Common myeloid progenitor, CD34-positive (primary cell): ENCODE results near the gene NEU2.

ENCODE experiments used
- CTCF ChIA-PET: fragments of 350-600 bp; sonication (Branson Sonifier 250); formaldehyde crosslinking; loops from one replicate; lab custom pipeline; 2021; ENCODE audit warnings: antibody characterized with exemption; lab: Charles Lee
- POLR2A ChIA-PET: fragments of 350-600 bp; sonication (Branson Sonifier 250); formaldehyde crosslinking; loops from one replicate; lab custom pipeline; 2021; ENCODE audit warnings: antibody characterized with exemption; lab: Charles Lee
- DNase-seq, 3 donors: peaks; one replicate each; pipeline versions ENCODE4 v3.0.0 to v3.0.0-alpha.2; 2013
- H3K27ac ChIP-seq, 2 experiments: 1 replicate in 1 of 2; 2 replicates in 1 of 2; pipeline ENCODE4 v1.7.0; 2013; ENCODE audit warnings: inconsistent platforms in 2 of 2, low read length in 2 of 2, mild to moderate bottlenecking in 2 of 2, low read depth in 1 of 2, moderate library complexity in 1 of 2; ENCODE audit not compliant: severe bottlenecking in 2 of 2, insufficient read depth in 1 of 2, poor library complexity in 1 of 2
- H3K27me3 ChIP-seq, 5 experiments: replicated peaks in 2 of 5; 1 replicate in 3 of 5; 2 replicates in 2 of 5; pipeline versions ENCODE4 v1.6.1 to v1.7.0; 2013; ENCODE audit warnings: low read length in 4 of 5, mild to moderate bottlenecking in 2 of 5, moderate library complexity in 2 of 5, inconsistent platforms in 1 of 5; ENCODE audit not compliant: insufficient read depth in 5 of 5, control insufficient read depth in 4 of 5
- H3K36me3 ChIP-seq, 4 experiments: 1 replicate in 2 of 4; 2 replicates in 2 of 4; pipeline versions ENCODE4 v1.6.1 to v1.7.0; 2013; ENCODE audit warnings: low read length in 3 of 4, control low read depth in 1 of 4, mild to moderate bottlenecking in 1 of 4; ENCODE audit not compliant: control insufficient read depth in 4 of 4, insufficient read depth in 4 of 4
- H3K4me1 ChIP-seq, 4 experiments: 1 replicate in 3 of 4; 2 replicates in 1 of 4; pipeline versions ENCODE4 v1.6.1 to v1.7.1; 2013; ENCODE audit warnings: low read length in 3 of 4, mild to moderate bottlenecking in 3 of 4, control low read depth in 1 of 4, inconsistent platforms in 1 of 4, moderate library complexity in 1 of 4; ENCODE audit not compliant: control insufficient read depth in 4 of 4, insufficient read depth in 4 of 4; ENCODE audit errors: control extremely low read depth in 1 of 4
- H3K4me3 ChIP-seq, 7 experiments: 1 replicate in 4 of 7; 2 replicates in 3 of 7; pipeline versions ENCODE4 v1.5.1 to v1.7.0; 2013; ENCODE audit warnings: mild to moderate bottlenecking in 7 of 7, low read length in 6 of 7, moderate library complexity in 6 of 7, inconsistent platforms in 2 of 7, low read depth in 2 of 7, control low read depth in 1 of 7; ENCODE audit not compliant: insufficient read depth in 4 of 7, control insufficient read depth in 1 of 7; ENCODE audit errors: extremely low read depth in 1 of 7
- H3K9me3 ChIP-seq, 5 experiments: 1 replicate in 4 of 5; 2 replicates in 1 of 5; pipeline versions ENCODE4 v1.6.1 to v1.7.1; 2013; ENCODE audit warnings: low read length in 4 of 5, mild to moderate bottlenecking in 2 of 5, inconsistent platforms in 1 of 5, low read depth in 1 of 5, moderate library complexity in 1 of 5; ENCODE audit not compliant: control insufficient read depth in 4 of 5, insufficient read depth in 2 of 5; ENCODE audit errors: control extremely low read depth in 1 of 5
- WGBS: methylation state at CpG from one replicate; pipeline ENCODE4 v1.1.5; 2013; ENCODE audit not compliant: insufficient coverage; 5-methylcytosine and 5-hydroxymethylcytosine counted together

The NEU2 gene

DNA sequence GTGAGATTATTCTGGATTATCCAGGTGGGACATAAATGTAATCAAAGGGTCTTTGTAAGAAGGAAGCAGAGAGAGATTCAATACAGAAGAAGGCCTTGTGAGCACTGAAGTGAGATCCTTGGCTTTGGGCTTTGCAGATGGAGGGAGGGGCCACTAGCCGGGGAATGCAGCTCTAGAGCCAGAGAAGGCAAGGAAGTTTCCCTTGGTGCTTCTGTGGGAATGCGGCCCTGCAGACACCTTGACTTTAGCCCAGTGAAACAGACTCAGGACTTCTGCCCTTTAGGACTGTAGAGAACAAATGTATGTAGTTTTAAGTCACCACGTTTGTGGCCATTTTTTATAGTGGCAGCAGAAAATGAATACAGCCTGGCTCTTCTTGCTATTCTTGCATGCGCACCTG is 8.1 kb downstream of the NEU2 start:
- POLR2A ChIA-PET, result no interaction called here
- 85% methylated on average over 3 of the region's 4 CpGs for WGBS
- H3K27me3 ChIP-seq, result no peaks in the 10 kb centered on the region
- CTCF ChIA-PET, result interaction anchor here (0.6 kb wide), 1 partner anchor 1233 kb away, joined by 3 read pairs; no protein-coding TSS in a partner anchor
- no peaks in the 10 kb centered on the region for H3K36me3 ChIP-seq
- H3K27ac ChIP-seq, result no peak overlapping the region
- H3K9me3 ChIP-seq, result no peaks in the 10 kb centered on the region
- no peak overlapping the region for H3K4me3 ChIP-seq
- no peaks in the 10 kb centered on the region for H3K4me1 ChIP-seq
- DNase-seq, result no peak

- Histone ChIP-seq H3K4me3 (no peak overlapping the region), H3K27ac (no peak overlapping the region), H3K27me3 (no peaks in the 10 kb centered on the region), H3K9me3 (no peaks in the 10 kb centered on the region), H3K4me1 (no peaks in the 10 kb centered on the region), H3K36me3 (no peaks in the 10 kb centered on the region)
- no peak for DNase-seq
- ChIA-PET CTCF (interaction anchor here (1.0 to 1.6 kb wide), 5 partner anchors 9 to 24 kb away, joined by 3 to 5 read pairs (median 3); partner anchors contain the start of gene INPP5D), POLR2A (interaction anchor here (1.0 kb wide), 1 partner anchor 139 kb away, joined by 3 read pairs; no protein-coding TSS in a partner anchor)
- 82% methylated on average over 4 of the region's 10 CpGs for WGBS
Measured at GRCh38 chr2:233041722-233042323, 9.4 kb downstream of the NEU2 start.

DNA sequence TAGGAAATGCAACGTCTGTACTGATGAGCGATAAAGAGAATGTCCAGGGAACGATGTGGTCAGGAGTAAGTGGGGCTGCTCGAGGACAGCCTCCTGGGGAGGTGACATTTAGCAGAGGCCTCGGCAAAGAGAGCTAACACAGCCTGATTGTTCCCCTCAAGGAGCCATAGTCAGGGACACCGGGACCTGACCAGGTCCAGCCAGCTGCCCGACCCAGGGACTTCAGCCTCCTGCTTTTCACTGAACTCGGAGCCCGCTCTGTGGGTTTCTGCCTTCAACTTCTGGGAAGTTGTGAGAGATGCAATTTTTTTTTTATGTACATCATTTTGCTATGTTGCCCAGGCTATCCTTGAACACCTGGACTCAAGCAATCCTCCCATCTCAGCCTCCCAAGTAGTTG is 10.1 kb downstream of the NEU2 start:
- H3K4me1 ChIP-seq, result no peaks in the 10 kb centered on the region
- CTCF ChIA-PET, result interaction anchor here (0.8 to 1.6 kb wide), 7 partner anchors 9 to 23 kb away, joined by 3 to 5 read pairs (median 4); no protein-coding TSS in a partner anchor
- no peaks in the 10 kb centered on the region for H3K9me3 ChIP-seq
- POLR2A ChIA-PET, result no interaction called here
- 95% methylated on average over 7 of the region's 9 CpGs for WGBS
- no peak for DNase-seq
- no peak overlapping the region for H3K4me3 ChIP-seq
- H3K27ac ChIP-seq, result no peak overlapping the region
- H3K36me3 ChIP-seq, result no peaks in the 10 kb centered on the region
- H3K27me3 ChIP-seq, result no peaks in the 10 kb centered on the region

DNA sequence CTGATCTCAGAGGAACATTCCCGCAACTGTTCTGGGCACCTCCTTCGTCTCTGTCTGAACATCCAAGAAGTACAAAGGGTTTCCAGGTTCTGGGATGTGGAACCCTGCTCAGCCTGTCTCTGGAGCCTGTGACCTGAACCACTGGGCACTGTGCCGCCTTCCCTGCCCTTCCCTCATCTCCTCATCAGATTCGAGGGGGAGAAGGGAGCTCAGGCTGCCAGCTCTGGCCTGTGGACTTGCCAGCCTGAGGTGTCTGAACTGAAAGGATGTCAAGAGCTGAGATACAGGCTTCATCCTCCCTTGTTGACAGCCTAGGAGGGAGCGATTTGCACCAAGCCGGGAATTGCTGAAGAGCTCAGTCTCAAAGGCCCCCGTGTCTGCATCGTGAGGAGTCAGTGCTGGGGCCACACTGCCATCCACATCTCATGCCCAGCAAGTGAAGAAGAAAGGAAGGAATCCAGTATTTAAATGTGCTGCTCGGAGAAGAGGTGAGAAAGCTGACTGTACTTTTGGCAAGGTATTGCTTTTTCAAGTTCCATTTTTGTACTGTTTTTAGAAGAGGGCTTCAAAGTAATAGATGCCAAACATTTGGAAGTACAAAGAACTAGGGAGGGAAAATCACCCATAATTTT is 12.6 kb downstream of the NEU2 start:
- Histone ChIP-seq H3K9me3 (no peaks in the 10 kb centered on the region), H3K4me3 (no peak overlapping the region), H3K4me1 (no peaks in the 10 kb centered on the region), H3K27me3 (no peaks in the 10 kb centered on the region), H3K36me3 (no peaks in the 10 kb centered on the region), H3K27ac (no peak overlapping the region)
- POLR2A ChIA-PET, result no interaction called here
- CTCF ChIA-PET, result interaction anchor here (1.5 to 2.7 kb wide), 3 partner anchors 9 to 17 kb away, joined by 4 to 13 read pairs (median 5); no protein-coding TSS in a partner anchor
- DNase-seq, result no peak
- 100% methylated on average over 5 of the region's 9 CpGs for WGBS

- H3K4me1 ChIP-seq, result peaks cover 0 to 8% (median 2%) of the 10 kb centered on the region in 4 experiments
- no peak overlapping the region for H3K27ac ChIP-seq
- POLR2A ChIA-PET, result no interaction called here
- CTCF ChIA-PET, result interaction anchor here (0.6 to 1.9 kb wide), 5 partner anchors 8 to 211 kb away, joined by 3 to 7 read pairs (median 4); partner anchors contain the start of gene INPP5D
- H3K4me3 ChIP-seq, result no peak overlapping the region
- no peaks in the 10 kb centered on the region for H3K27me3 ChIP-seq
- H3K36me3 ChIP-seq, result no peaks in the 10 kb centered on the region
- no peak for DNase-seq
- 92% methylated on average over 3 of the region's 3 CpGs for WGBS
- no peaks in the 10 kb centered on the region for H3K9me3 ChIP-seq
Measured at GRCh38 chr2:233047206-233047605, 14.7 kb downstream of the NEU2 start.

DNA sequence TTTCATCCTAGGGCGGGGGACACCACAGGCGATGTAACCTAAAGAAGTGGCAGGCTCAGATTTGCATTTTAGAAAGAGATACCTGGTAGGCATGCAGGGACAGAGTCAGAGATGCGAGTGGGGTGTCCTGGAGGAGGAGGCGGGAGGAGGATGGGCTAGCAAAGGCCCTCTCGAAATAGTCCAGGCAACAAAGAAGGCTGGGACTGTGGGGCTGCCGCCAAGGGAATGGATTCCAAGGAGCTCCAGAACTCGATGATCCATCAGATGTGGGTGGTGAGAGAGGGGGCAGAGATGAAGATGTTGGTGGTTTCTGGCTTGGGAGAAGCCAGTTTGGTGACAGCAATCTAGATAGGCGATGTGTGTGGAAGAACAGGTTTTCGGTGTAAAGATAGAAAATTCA is 15.2 kb downstream of the NEU2 start:
- DNase-seq, result no peak
- H3K9me3 ChIP-seq, result no peaks in the 10 kb centered on the region
- H3K4me3 ChIP-seq, result no peak overlapping the region
- 92% methylated on average over 8 of the region's 9 CpGs for WGBS
- ChIA-PET CTCF (interaction anchor here (0.6 to 1.9 kb wide), 5 partner anchors 13 to 211 kb away, joined by 3 to 7 read pairs (median 4); partner anchors contain the start of gene INPP5D), POLR2A (no interaction called here)
- peaks cover 0 to 8% (median 2%) of the 10 kb centered on the region in 4 experiments for H3K4me1 ChIP-seq
- H3K27ac ChIP-seq, result no peak overlapping the region
- H3K27me3 ChIP-seq, result no peaks in the 10 kb centered on the region
- no peaks in the 10 kb centered on the region for H3K36me3 ChIP-seq
